Kidney capillary endothelial cell (primary cell): ENCODE measurements around the gene PPP1R13B.

Experiments
- DNase-seq: peaks from one replicate; pipeline ENCODE4 v3.0.0-alpha.2; 2018; ENCODE audit warnings: low spot score

The PPP1R13B gene

GRCh38 chr14:103880348-103881267 is 33.2 kb upstream of the PPP1R13B start:
- no peak for DNase-seq

GRCh38 chr14:103879570-103880347 is 32.4 kb upstream of the PPP1R13B start:
- DNase-seq = no peak

- DNase-seq = no peak
Measured at GRCh38 chr14:103879118-103879569, 31.8 kb upstream of the PPP1R13B start.

GRCh38 chr14:103878180-103878579 is 30.8 kb upstream of the PPP1R13B start:
- DNase-seq = no peak

- no peak for DNase-seq
Measured at GRCh38 chr14:103875010-103875409, 27.6 kb upstream of the PPP1R13B start.

GRCh38 chr14:103872481-103873113 is 25.2 kb upstream of the PPP1R13B start:
- DNase-seq = no peak

- DNase-seq = no peak
Measured at GRCh38 chr14:103871596-103872480, 24.5 kb upstream of the PPP1R13B start.

GRCh38 chr14:103870891-103871595 is 23.7 kb upstream of the PPP1R13B start:
- no peak for DNase-seq

- no peak for DNase-seq
Measured at GRCh38 chr14:103870144-103870876, 22.9 kb upstream of the PPP1R13B start.

GRCh38 chr14:103869406-103870143 is 22.2 kb upstream of the PPP1R13B start:
- no peak for DNase-seq

- no peak for DNase-seq
Measured at GRCh38 chr14:103868242-103868897, 21.0 kb upstream of the PPP1R13B start.

- DNase-seq = no peak
Measured at GRCh38 chr14:103867523-103867953, 20.2 kb upstream of the PPP1R13B start.

- no peak for DNase-seq
Measured at GRCh38 chr14:103867020-103867419, 19.6 kb upstream of the PPP1R13B start.

- DNase-seq = no peak
Measured at GRCh38 chr14:103863245-103863644, 15.9 kb upstream of the PPP1R13B start.

- no peak for DNase-seq
Measured at GRCh38 chr14:103862393-103862782, 15.0 kb upstream of the PPP1R13B start.

- DNase-seq = no peak
Measured at GRCh38 chr14:103861413-103862392, 14.3 kb upstream of the PPP1R13B start.

- no peak for DNase-seq
Measured at GRCh38 chr14:103859416-103860202, 12.2 kb upstream of the PPP1R13B start.
